ENCODE results near the gene IL3.

DNA sequence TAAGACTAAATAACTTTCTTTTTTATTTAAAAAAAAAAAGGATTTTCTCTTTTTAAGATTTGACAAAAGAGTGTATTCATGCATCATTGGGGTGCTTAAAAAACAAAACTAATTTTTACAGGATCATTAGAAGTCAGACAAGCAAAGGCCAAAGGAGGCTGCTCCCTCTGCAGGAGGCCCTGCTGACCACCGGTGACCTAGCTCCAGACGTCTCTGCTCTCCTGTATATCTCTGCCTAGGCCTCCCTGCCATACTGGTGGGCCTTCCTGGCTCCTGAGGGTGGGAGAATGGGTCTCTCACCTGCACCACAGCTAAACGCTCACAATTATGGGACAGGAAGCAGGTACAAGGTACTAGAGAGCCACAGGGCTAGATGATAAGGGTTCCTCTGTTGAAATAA lies 49.7 kb downstream of the IL3 start:
- TF ChIP-seq, protein P1, sequence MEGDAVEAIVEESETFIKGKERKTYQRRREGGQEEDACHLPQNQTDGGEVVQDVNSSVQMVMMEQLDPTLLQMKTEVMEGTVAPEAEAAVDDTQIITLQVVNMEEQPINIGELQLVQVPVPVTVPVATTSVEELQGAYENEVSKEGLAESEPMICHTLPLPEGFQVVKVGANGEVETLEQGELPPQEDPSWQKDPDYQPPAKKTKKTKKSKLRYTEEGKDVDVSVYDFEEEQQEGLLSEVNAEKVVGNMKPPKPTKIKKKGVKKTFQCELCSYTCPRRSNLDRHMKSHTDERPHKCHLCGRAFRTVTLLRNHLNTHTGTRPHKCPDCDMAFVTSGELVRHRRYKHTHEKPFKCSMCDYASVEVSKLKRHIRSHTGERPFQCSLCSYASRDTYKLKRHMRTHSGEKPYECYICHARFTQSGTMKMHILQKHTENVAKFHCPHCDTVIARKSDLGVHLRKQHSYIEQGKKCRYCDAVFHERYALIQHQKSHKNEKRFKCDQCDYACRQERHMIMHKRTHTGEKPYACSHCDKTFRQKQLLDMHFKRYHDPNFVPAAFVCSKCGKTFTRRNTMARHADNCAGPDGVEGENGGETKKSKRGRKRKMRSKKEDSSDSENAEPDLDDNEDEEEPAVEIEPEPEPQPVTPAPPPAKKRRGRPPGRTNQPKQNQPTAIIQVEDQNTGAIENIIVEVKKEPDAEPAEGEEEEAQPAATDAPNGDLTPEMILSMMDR (IDR thresholded peaks at IDR 0.05; ENCODE audit: insufficient read depth, low read depth, low read length) = no peak
- TF ChIP-seq EZH2 (IDR thresholded peaks at IDR 0.05; ENCODE audit: insufficient read depth, low read length) = no peak
